SHP77 (cell line): ENCODE data around the gene RNPEPL1.

Experiments used
- DNase-seq, 2 experiments: peaks; one replicate each; lab custom pipeline; 2025; lab: John Stamatoyannopoulos, UW

RNPEPL1 gene

DNA sequence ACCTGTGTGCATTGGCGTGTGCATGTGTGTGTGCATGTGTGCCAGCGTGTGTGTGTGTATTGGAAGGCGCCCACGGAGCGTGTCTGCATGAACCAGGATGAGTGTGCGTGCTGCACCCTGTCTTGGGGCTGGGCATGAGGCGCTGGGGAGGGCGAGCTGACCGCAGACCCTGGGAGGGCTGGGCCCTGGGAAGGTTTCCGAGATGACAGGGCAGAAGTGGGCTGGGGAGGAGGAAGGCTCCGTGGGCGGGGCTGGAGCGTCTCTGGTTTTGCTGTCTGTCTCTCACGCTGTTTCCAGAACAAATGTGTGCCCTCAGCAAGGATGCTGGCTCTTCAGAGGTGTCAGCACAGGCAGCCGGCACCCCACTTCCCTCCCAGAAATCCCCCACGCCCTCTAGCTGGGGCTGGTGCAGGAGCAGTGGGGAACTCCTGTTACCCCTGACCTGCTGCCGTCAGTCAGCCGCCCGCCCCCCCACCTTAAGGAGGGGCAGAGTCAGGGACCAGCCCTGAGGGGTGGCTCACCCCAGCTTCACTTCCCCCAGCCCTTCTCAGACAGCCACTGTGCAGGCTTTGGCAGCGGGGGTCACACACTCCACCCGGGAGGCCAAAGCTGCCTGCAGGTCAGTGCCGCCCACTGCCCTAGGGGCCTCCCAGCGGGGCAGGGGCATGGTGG is 56.8 kb downstream of the RNPEPL1 start, which contains the start of gene GPR35:
Gene GPR35 (plus strand): TSS at position 531 of the 672 bp plus-strand sequence. CDS start 4,473 bp downstream, outside the sequence.
- no peak for DNase-seq

GRCh38 chr2:240626531-240627300 is 58.4 kb downstream of the RNPEPL1 start:
- DNase-seq = no peak

GRCh38 chr2:240627736-240628506 is 59.6 kb downstream of the RNPEPL1 start:
- DNase-seq = no peak

DNA sequence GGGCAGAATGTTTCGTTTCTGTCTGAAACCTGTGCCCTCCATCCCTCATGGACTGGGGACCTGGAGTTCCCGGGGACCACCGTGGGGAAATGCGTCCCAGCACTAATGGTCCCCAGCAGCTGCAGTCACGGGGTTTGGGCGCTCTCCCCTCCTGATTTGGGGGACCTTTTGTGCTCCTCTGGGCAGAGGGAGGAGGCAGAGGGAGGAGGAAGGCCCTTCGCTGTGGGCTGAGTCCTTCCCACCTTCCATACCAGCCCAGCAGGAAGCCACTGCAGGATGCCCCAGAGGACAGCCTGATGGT is 60.2 kb downstream of the RNPEPL1 start:
- no peak for DNase-seq

DNA sequence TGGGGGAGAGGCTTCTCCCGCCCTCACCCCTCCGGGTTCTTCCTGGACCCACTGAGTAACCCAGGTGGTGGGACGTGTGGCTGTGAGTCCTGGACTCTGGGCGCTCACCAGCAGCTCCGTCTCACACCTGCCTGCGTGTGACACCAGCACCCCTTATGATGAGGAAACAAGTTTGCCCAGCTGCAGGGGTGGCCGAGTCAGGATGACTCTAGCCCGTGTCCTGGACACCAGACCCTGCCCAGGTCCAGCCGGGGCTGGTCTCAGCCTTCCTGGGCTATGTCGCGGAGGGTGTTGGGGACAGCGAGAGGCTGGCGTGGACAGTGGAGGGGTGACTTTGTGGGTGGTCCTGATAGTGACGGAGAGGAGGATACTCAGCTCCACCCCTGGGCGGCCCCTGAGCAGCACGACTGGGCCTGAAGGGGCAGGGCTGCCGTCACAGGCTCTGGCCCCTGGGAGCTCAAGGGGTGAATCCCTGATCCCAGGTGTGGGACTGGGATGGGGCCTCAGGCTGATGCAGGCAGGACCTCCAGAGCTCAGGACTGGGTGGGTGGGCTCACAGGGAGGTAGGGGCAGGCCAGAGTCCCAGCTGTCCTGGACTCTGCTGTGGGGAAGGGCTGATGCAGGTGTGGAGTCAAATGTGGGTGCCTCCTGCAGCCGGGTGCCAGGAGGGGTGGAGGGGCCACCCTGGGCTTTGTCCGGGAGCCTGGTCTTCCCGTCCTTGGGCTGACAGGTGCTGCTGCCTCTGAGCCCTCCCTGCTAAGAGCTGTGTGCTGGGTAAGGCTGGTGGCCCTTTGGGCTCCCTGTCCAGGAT is 60.7 kb downstream of the RNPEPL1 start:
- DNase-seq = peak; percentile 39 to 52

DNA sequence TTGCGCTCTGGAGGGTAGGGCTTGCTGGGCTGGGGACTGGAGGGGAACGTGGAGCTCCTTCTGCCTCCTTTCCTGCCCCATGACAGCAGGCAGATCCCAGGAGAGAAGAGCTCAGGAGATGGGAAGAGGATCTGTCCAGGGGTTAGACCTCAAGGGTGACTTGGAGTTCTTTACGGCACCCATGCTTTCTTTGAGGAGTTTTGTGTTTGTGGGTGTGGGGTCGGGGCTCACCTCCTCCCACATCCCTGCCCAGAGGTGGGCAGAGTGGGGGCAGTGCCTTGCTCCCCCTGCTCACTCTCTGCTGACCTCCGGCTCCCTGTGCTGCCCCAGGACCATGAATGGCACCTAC is 61.3 kb downstream of the RNPEPL1 start:
- DNase-seq = no peak

- no peak for DNase-seq
These were observed 61.9 kb downstream of the RNPEPL1 start for GRCh38 chr2:240629968-240630770.
